Vagina (tissue), 2 donors: ENCODE results near the gene MUC22. TPM values are rescaled to one million over a fixed set of nuclear protein-coding genes. Genes with fewer than 3 reads are reported as not detected.
"Not testable (repeated sequence)": the region's sequence is repeated elsewhere in the genome, so short reads cannot be mapped to it uniquely, and the experiment has no call there.

ENCODE experiments used
- DNase-seq, 2 donors: peaks; one replicate each; pipeline ENCODE4 v3.0.0-alpha.2; 2017; ENCODE audit errors: extremely low spot score in 2 of 2
- H3K27ac ChIP-seq: fragments of 200-600 bp; sonication (generic); one replicate; pipeline ENCODE4 v1.5.1; 2019
- H3K27me3 ChIP-seq: fragments of 200-600 bp; sonication (generic); one replicate; pipeline ENCODE4 v1.5.1; 2019
- H3K36me3 ChIP-seq, 2 donors: fragments of 200-600 bp; sonication (generic); one replicate each; pipeline ENCODE4 v1.5.1; 2017 to 2019
- H3K4me1 ChIP-seq: fragments of 200-600 bp; sonication (generic); one replicate; pipeline ENCODE4 v1.5.1; 2019
- H3K4me3 ChIP-seq, 2 donors: fragments of 200-600 bp; sonication (generic); 1 replicate in 1 of 2; 2 replicates in 1 of 2; pipeline ENCODE4 v1.5.1; 2016 to 2019
- H3K9me3 ChIP-seq: fragments of 200-600 bp; sonication (generic); one replicate; pipeline ENCODE4 v1.5.1; 2019
- CTCF ChIP-seq, 3 experiments: fragments of 450-650 bp in 2 of 3; fragments of 200-600 bp in 1 of 3; sonication (generic) in 1 of 3; IDR thresholded peaks; one replicate each; pipeline ENCODE4 v1.5.1; 2017 to 2019; ENCODE audit warnings: antibody characterized with exemption in 3 of 3, mild to moderate bottlenecking in 2 of 3, moderate library complexity in 2 of 3
- POLR2A ChIP-seq, 2 donors: fragments of 450-650 bp; IDR thresholded peaks; one replicate each; pipeline ENCODE4 v1.6.1; 2017; ENCODE audit warnings: antibody characterized with exemption in 2 of 2, mild to moderate bottlenecking in 2 of 2, moderate library complexity in 2 of 2
- POLR2AphosphoS5 ChIP-seq, 2 donors: sonication (generic); formaldehyde crosslinking; IDR thresholded peaks; one replicate each; pipeline ENCODE4 v1.9.0; 2017; ENCODE audit warnings: antibody characterized with exemption in 2 of 2, mild to moderate bottlenecking in 2 of 2, low read depth in 1 of 2; ENCODE audit not compliant: insufficient read depth in 1 of 2
- intact Hi-C: fragments of 100-400 bp; cut with DNase I; formaldehyde crosslinking; loops from one replicate; pipeline ENCODE4 v1.15.1; 2023
- total RNA-seq: library from RNA; depleted of rRNA; stranded (reverse); fragments of >200 nt; gene quantifications from one replicate; pipeline ENCODE4 v1.2.3, GENCODE V29; 2016

MUC22 gene
- total RNA-seq, 1 donor from 2014 or later: 2.9 TPM

DNA sequence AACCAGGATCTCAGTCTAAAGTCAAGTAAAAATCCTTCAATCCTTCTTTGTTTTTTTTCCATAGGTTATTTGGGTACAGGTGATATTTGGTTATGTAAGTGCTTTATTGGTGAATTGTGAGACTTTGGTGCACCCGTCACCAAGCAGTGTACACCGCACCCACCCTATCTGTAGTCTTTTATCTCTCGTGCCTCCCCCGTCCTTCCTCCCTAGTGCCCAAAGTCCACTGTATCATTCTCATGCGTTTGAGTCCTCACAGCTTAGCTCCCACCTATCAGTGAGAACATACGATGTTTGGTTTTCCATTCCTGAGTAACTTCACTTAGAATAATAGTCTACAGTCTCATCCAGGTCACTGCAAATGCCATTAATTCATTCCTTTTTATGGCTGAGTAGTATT lies 879 bp downstream of the MUC22 start:
- intact Hi-C loops: no loop called here
- Histone ChIP-seq H3K27me3 (no peaks in the 10 kb centered on the region), H3K9me3 (no peaks in the 10 kb centered on the region), H3K4me1 (no peaks in the 10 kb centered on the region), H3K36me3 (no peaks in the 10 kb centered on the region), H3K4me3 (no peak overlapping the region), H3K27ac (no peak overlapping the region)
- TF ChIP-seq POLR2A (IDR thresholded peaks at IDR 0.05) (no peak), POLR2AphosphoS5 (IDR thresholded peaks at IDR 0.05; ENCODE audit: insufficient read depth in 1 of 2, low read depth in 1 of 2) (no peak), CTCF (IDR thresholded peaks at IDR 0.05) (no peak)
- DNase-seq: no peak

GRCh38 chr6:31016659-31017299 lies 6.5 kb downstream of the MUC22 start:
- Histone ChIP-seq H3K27ac (no peak overlapping the region), H3K4me1 (no peaks in the 10 kb centered on the region), H3K27me3 (no peaks in the 10 kb centered on the region), H3K36me3 (no peaks in the 10 kb centered on the region), H3K9me3 (no peaks in the 10 kb centered on the region), H3K4me3 (no peak overlapping the region)
- DNase-seq: no peak
- no peak for TF ChIP-seq POLR2AphosphoS5 (IDR thresholded peaks at IDR 0.05; ENCODE audit: insufficient read depth in 1 of 2, low read depth in 1 of 2)
- no peak for TF ChIP-seq CTCF (IDR thresholded peaks at IDR 0.05)
- no peak for TF ChIP-seq POLR2A (IDR thresholded peaks at IDR 0.05)
- intact Hi-C loops: no loop called here

DNA sequence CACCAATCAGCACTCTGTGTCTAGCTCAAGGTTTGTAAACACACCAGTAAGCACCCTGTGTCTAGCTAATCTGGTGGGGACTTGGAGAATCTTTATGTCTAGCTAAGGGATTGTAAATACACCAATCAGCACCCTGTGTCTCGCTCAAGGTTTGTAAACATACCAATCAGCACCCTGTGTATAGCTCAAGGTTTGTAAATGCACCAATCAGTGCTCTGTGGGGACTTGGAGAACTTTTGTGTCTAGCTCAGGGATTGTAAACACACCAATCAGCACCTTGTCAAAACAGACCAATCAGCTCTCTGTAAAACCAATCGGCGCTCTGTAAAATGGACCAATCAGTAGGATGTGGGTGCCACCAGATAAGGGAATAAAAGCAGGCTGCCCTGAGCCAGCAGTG lies 7.2 kb downstream of the MUC22 start:
- H3K9me3 ChIP-seq, H3K36me3 ChIP-seq, H3K4me3 ChIP-seq, H3K4me1 ChIP-seq, DNase-seq, intact Hi-C loops, H3K27me3 ChIP-seq, H3K27ac ChIP-seq: not testable (repeated sequence)

- no peaks in the 10 kb centered on the region for H3K9me3 ChIP-seq
- H3K27me3 ChIP-seq: no peaks in the 10 kb centered on the region
- intact Hi-C loops: no loop called here
- H3K27ac ChIP-seq: no peak overlapping the region
- no peak for DNase-seq
- H3K4me3 ChIP-seq: no peak overlapping the region
- TF ChIP-seq CTCF (IDR thresholded peaks at IDR 0.05) (no peak), POLR2A (IDR thresholded peaks at IDR 0.05) (no peak), POLR2AphosphoS5 (IDR thresholded peaks at IDR 0.05; ENCODE audit: insufficient read depth in 1 of 2, low read depth in 1 of 2) (no peak)
- no peaks in the 10 kb centered on the region for H3K4me1 ChIP-seq
- no peaks in the 10 kb centered on the region for H3K36me3 ChIP-seq
These were observed 9.8 kb downstream of the MUC22 start for GRCh38 chr6:31020057-31020456.

DNA sequence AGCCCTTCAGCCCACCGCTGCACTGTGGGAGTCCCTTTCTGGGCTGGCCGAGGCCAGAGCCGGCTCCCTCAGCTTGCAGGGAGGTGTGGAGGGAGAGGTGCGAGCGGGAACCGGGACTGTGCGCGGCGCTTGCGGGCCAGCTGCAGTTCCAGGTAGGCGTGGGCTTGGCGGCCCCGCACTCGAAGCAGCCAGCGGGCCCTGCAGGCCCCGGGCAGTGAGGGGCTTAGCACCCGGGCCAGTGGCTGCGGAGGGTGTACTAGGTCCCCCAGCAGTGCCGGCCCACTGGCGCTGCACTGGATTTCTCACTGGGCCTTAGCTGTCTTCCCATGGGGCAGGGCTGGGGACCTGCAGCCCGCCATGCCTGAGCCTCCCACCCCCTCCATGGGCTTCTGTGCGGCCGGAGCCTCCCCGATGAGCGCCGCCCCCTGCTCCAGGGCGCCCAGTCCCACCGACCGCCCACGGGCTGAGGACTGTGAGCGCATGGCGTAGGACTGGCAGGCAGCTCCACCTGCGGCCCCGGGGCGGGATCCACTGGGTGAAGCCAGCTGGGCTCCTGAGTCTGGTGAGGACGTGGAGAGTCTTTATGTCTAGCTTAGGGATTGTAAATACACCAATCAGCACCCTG lies 10.5 kb downstream of the MUC22 start:
- H3K27me3 ChIP-seq, intact Hi-C loops, H3K27ac ChIP-seq, H3K4me3 ChIP-seq, H3K36me3 ChIP-seq, H3K4me1 ChIP-seq, DNase-seq, H3K9me3 ChIP-seq: not testable (repeated sequence)

GRCh38 chr6:31021705-31022531 lies 11.6 kb downstream of the MUC22 start:
- H3K9me3 ChIP-seq, H3K27ac ChIP-seq, H3K4me3 ChIP-seq, H3K27me3 ChIP-seq, H3K36me3 ChIP-seq, DNase-seq, H3K4me1 ChIP-seq, intact Hi-C loops: not testable (repeated sequence)
